Endothelial cell of hepatic sinusoid (primary cell): ENCODE measurements around the gene AP3S2.

Experiments
- in situ Hi-C: cut with HindIII; loops from 2 replicates; pipeline ENCODE4 v1.10.0; 2017; ENCODE audit warnings: low sequenced_read_pairs

AP3S2 gene

GRCh38 chr15:89818287-89818686 is 75.5 kb downstream of the AP3S2 start:
- in situ Hi-C loops: no loop called here

GRCh38 chr15:89817701-89818280 is 76.0 kb downstream of the AP3S2 start:
- in situ Hi-C loops: no loop called here

GRCh38 chr15:89815769-89816168 is 78.0 kb downstream of the AP3S2 start:
- in situ Hi-C loops: no loop called here

GRCh38 chr15:89814112-89814742 is 79.6 kb downstream of the AP3S2 start:
- in situ Hi-C loops: no loop called here

- in situ Hi-C loops: no loop called here
These were observed 80.2 kb downstream of the AP3S2 start for GRCh38 chr15:89813381-89814111.

- in situ Hi-C loops: no loop called here
These were observed 80.9 kb downstream of the AP3S2 start for GRCh38 chr15:89812847-89813320.

- in situ Hi-C loops: no loop called here
These were observed 81.6 kb downstream of the AP3S2 start for GRCh38 chr15:89812011-89812846.

GRCh38 chr15:89810837-89811236 is 83.0 kb downstream of the AP3S2 start:
- in situ Hi-C loops: no loop called here

GRCh38 chr15:89809787-89810148 is 84.0 kb downstream of the AP3S2 start:
- in situ Hi-C loops: no loop called here

GRCh38 chr15:89809093-89809786 is 84.6 kb downstream of the AP3S2 start:
- in situ Hi-C loops: no loop called here

- in situ Hi-C loops: no loop called here
These were observed 85.5 kb downstream of the AP3S2 start for GRCh38 chr15:89808160-89808870.

GRCh38 chr15:89807689-89808088 is 86.1 kb downstream of the AP3S2 start:
- in situ Hi-C loops: no loop called here

- in situ Hi-C loops: no loop called here
These were observed 86.9 kb downstream of the AP3S2 start for GRCh38 chr15:89806559-89807550.

GRCh38 chr15:89806210-89806558 is 87.6 kb downstream of the AP3S2 start:
- in situ Hi-C loops: no loop called here

- in situ Hi-C loops: no loop called here
These were observed 88.3 kb downstream of the AP3S2 start for GRCh38 chr15:89805241-89806209.

GRCh38 chr15:89803941-89804800 is 89.6 kb downstream of the AP3S2 start:
- in situ Hi-C loops: no loop called here
